NCI-H748 (cell line): ENCODE measurements around the gene PTGER3.
"Not testable (repeated sequence)": the region's sequence is repeated elsewhere in the genome, so short reads cannot be mapped to it uniquely, and the experiment has no call there.

Source experiments
- DNase-seq: peaks from one replicate; lab custom pipeline; 2025; ENCODE audit not compliant: unreplicated experiment; lab: John Stamatoyannopoulos, UW

PTGER3 gene

GRCh38 chr1:70961374-70961975, 86.1 kb downstream of the PTGER3 start:
- DNase-seq: no peak

DNA sequence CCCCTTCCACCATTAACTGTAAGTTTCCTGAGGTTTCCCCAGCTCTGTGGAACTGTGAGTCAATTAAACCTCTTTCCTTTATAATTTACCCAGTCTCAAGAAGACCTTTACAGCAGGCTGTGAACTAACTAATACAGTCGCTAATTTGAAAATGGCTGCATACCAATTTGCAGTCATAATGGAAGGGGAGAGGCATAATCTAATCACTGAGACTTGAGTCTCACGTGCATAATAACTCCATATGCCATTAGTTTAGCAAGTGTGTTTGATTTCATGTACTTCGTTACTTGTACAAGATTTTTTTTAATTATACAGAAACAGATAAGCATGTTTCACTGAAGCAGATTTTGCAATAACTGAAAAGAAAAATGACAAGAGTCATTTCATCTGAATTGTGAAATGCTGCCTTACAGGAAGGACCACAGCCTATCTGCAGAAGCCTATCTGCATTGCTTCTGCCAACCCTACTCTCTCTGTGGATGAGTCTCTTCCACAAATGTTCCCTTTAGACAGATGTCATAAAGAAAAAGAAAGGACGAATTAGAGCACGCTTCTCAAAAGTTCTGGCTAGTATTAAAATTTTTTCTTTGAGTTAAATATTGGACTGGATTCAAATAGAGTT, 99.1 kb downstream of the PTGER3 start:
- DNase-seq: no peak

GRCh38 chr1:70947835-70948234, 99.8 kb downstream of the PTGER3 start:
- no peak for DNase-seq

GRCh38 chr1:70945676-70946075, 101.9 kb downstream of the PTGER3 start:
- DNase-seq: no peak

- no peak for DNase-seq
These were observed 102.4 kb downstream of the PTGER3 start for GRCh38 chr1:70945251-70945650.

DNA sequence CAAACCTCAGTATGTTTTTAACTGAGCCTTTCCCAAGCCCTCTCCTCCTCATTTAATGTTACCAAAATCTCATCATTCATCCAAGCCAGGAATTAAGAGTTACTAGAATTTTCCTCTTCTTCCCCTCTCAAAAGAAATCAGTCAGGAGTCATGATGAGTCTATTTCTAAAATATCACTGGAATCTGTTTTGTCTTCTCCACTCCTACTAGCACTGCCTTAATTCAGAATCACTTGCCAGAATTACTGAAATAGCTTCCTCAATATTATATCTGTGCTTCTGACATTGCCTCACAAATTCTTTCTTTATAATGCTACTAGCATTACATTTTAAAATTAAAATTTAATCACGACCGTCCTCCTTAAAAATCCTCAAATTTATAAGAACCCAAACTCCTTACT, 106.1 kb downstream of the PTGER3 start:
- no peak for DNase-seq

DNA sequence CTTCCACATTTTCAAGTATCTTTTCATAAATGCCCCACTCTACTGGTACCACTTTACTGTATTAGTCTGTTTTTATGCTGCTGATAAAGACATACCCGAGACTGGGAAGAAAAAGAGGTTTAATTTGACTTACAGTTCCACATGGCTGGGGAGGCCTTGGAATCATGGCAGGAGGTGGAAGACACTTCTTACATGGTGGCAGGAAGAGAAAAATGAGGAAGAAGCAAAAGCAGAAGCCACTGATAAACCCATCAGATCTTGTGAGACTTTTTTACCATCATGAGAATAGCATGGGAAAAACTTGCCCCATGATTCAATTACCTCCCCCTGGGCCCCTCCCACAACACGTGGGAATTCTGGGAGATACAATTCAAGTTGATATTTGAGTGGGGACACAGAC, 107.2 kb downstream of the PTGER3 start:
- DNase-seq: not testable (repeated sequence)

GRCh38 chr1:70934194-70934961, 113.2 kb downstream of the PTGER3 start:
- DNase-seq: no peak

GRCh38 chr1:70930062-70930461, 117.6 kb downstream of the PTGER3 start:
- no peak for DNase-seq

- DNase-seq: no peak
These were observed 125.4 kb downstream of the PTGER3 start for GRCh38 chr1:70922196-70922595.
